GM12872 (cell line): Measurements from ENCODE around the gene STAMBPL1.

ENCODE experiments used
- CTCF ChIP-seq: IDR thresholded peaks from 3 replicates; pipeline ENCODE4 v1.5.1; 2011; ENCODE audit warnings: low read depth, mild to moderate bottlenecking, low read length, moderate library complexity; ENCODE audit not compliant: insufficient read depth

Gene STAMBPL1

GRCh38 chr10:88879534-88880281, at the start of gene STAMBPL1:
Gene STAMBPL1 (plus strand): TSS chr10:88880245. CDS start chr10:88901709, 21,464 bp downstream.
- TF ChIP-seq CTCF: no peak

GRCh38 chr10:88830643-88831268, 49.3 kb upstream of the STAMBPL1 start:
- no peak for TF ChIP-seq CTCF

GRCh38 chr10:88831709-88832108, 48.3 kb upstream of the STAMBPL1 start:
- no peak for TF ChIP-seq CTCF

- TF ChIP-seq CTCF: no peak
Measured at GRCh38 chr10:88832376-88832775, 47.7 kb upstream of the STAMBPL1 start.

GRCh38 chr10:88833156-88833555, 46.9 kb upstream of the STAMBPL1 start:
- no peak for TF ChIP-seq CTCF

- TF ChIP-seq CTCF: no peak
Measured at GRCh38 chr10:88833723-88834122, 46.3 kb upstream of the STAMBPL1 start.

GRCh38 chr10:88835096-88835909, 44.7 kb upstream of the STAMBPL1 start:
- peak; percentile 83 for TF ChIP-seq CTCF
